Endothelial cell of umbilical vein (primary cell): Measurements from ENCODE around the gene SMAD2.

ENCODE experiments used
- CTCF ChIP-seq, 2 donors: IDR thresholded peaks; 1 replicate in 1 of 2; 2 replicates in 1 of 2; pipeline ENCODE4 v1.5.1; 2011; ENCODE audit warnings: low read length in 2 of 2, mild to moderate bottlenecking in 2 of 2, moderate library complexity in 2 of 2, control low read depth in 1 of 2, inconsistent platforms in 1 of 2, low read depth in 1 of 2; ENCODE audit not compliant: insufficient read depth in 1 of 2; ENCODE audit errors: extremely low read depth in 1 of 2
- EZH2 ChIP-seq: IDR thresholded peaks from 2 replicates; pipeline ENCODE4 v1.6.1; 2012; ENCODE audit warnings: borderline replicate concordance, low read depth, mild to moderate bottlenecking, moderate library complexity, low read length, inconsistent platforms; ENCODE audit not compliant: severe bottlenecking
- FOS ChIP-seq: IDR thresholded peaks from 2 replicates; pipeline ENCODE4 v1.6.1; 2011; ENCODE audit warnings: mild to moderate bottlenecking, low read length, moderate library complexity, borderline replicate concordance; ENCODE audit not compliant: insufficient read depth
- JUN ChIP-seq: IDR thresholded peaks from 2 replicates; pipeline ENCODE4 v1.6.1; 2011; ENCODE audit warnings: borderline replicate concordance, low read depth; ENCODE audit not compliant: insufficient read length, insufficient read depth
- MYC ChIP-seq: IDR thresholded peaks from one replicate; pipeline ENCODE4 v1.6.1; 2011; ENCODE audit warnings: mild to moderate bottlenecking, low read depth, low read length
- POLR2A ChIP-seq: IDR thresholded peaks from 2 replicates; pipeline ENCODE4 v1.6.1; 2012; ENCODE audit warnings: low read depth, mild to moderate bottlenecking, control low read depth, low read length
- POLR2AphosphoS5 ChIP-seq: IDR thresholded peaks from 2 replicates; pipeline ENCODE4 v1.6.1; 2012; ENCODE audit warnings: low read depth, mild to moderate bottlenecking, control low read depth, low read length, moderate library complexity; ENCODE audit not compliant: insufficient read depth

- TF ChIP-seq POLR2A (no peak), EZH2 (no peak), CTCF (IDR thresholded peaks at IDR 0.05; ENCODE audit: extremely low read depth in 1 of 2, insufficient read depth in 1 of 2, low read depth in 1 of 2, low read length in 2 of 2) (no peak), POLR2AphosphoS5 (no peak), MYC (no peak), FOS (no peak), JUN (no peak)
Observed at GRCh38 chr18:47935321-47936055, 5.0 kb upstream of the SMAD2 start.
